Hippocampal formation (tissue), 2 donors: Measurements from ENCODE around the gene SPECC1.
"Not testable (repeated sequence)": the region's sequence is repeated elsewhere in the genome, so short reads cannot be mapped to it uniquely, and the experiment has no call there.

ENCODE experiments used
- DNase-seq, 2 donors: peaks; one replicate each; lab custom pipeline; 2025; lab: John Stamatoyannopoulos, UW

The SPECC1 gene

GRCh38 chr17:20207262-20207985 lies 198.3 kb downstream of the SPECC1 start:
- DNase-seq, result no peak

- DNase-seq, result no peak
Measured at GRCh38 chr17:20208717-20209116, 199.6 kb downstream of the SPECC1 start.

- no peak for DNase-seq
Measured at GRCh38 chr17:20210180-20210579, 201.0 kb downstream of the SPECC1 start.

GRCh38 chr17:20210614-20211013 lies 201.5 kb downstream of the SPECC1 start:
- DNase-seq, result no peak

GRCh38 chr17:20211246-20211645 lies 202.1 kb downstream of the SPECC1 start:
- DNase-seq, result no peak

GRCh38 chr17:20213449-20213848 lies 204.3 kb downstream of the SPECC1 start:
- no peak for DNase-seq

GRCh38 chr17:20214794-20215193 lies 205.6 kb downstream of the SPECC1 start:
- no peak for DNase-seq

- no peak for DNase-seq
Measured at GRCh38 chr17:20216154-20216815, 207.1 kb downstream of the SPECC1 start.

GRCh38 chr17:20216853-20217252 lies 207.7 kb downstream of the SPECC1 start:
- no peak for DNase-seq

GRCh38 chr17:20217677-20218076 lies 208.5 kb downstream of the SPECC1 start:
- no peak for DNase-seq

GRCh38 chr17:20218272-20218671 lies 209.1 kb downstream of the SPECC1 start:
- no peak for DNase-seq

GRCh38 chr17:20223808-20224328 lies 214.7 kb downstream of the SPECC1 start:
- DNase-seq, result no peak

- no peak for DNase-seq
Measured at GRCh38 chr17:20224379-20224778, 215.2 kb downstream of the SPECC1 start.

- DNase-seq, result peak; percentile 43 to 45
Measured at GRCh38 chr17:20225162-20226115, 216.3 kb downstream of the SPECC1 start.

GRCh38 chr17:20226814-20227482 lies 217.8 kb downstream of the SPECC1 start:
- peak; percentile 84 to 89 for DNase-seq

- not testable (repeated sequence) for DNase-seq
Measured at GRCh38 chr17:20227720-20228370, 218.7 kb downstream of the SPECC1 start.

GRCh38 chr17:20228410-20228809 lies 219.3 kb downstream of the SPECC1 start:
- no peak for DNase-seq

- DNase-seq, result no peak
Measured at GRCh38 chr17:20228860-20229259, 219.7 kb downstream of the SPECC1 start.

GRCh38 chr17:20230924-20231323 lies 221.8 kb downstream of the SPECC1 start:
- DNase-seq, result no peak

GRCh38 chr17:20232611-20233010 lies 223.5 kb downstream of the SPECC1 start:
- no peak for DNase-seq

- no peak for DNase-seq
Measured at GRCh38 chr17:20234276-20234675, 225.1 kb downstream of the SPECC1 start.
